SK-N-SH treated with all-trans-retinoic acid at 6 μM for 48 hours (cell line): Measurements from ENCODE around the gene OR52I1.

Experiments
- ATAC-seq: fragments of 200-7000 bp; cut with Tn5 transposase; 3 replicates; pipeline ENCODE4 v1.9.1; 2020; ENCODE audit warnings: mild to moderate bottlenecking, moderate library complexity
- ARNTL ChIP-seq: fragments of 450-650 bp; formaldehyde crosslinking; IDR thresholded peaks from 2 replicates; pipeline ENCODE4 v1.5.0; 2020; ENCODE audit warnings: low read depth, mild to moderate bottlenecking, moderate library complexity, borderline replicate concordance
- BACH2 ChIP-seq: fragments of 250-450 bp; sonication (Bioruptor Pico); IDR thresholded peaks from 2 replicates; pipeline ENCODE4 v1.9.0; 2021; ENCODE audit warnings: mild to moderate bottlenecking, borderline replicate concordance
- GLIS3 ChIP-seq: fragments of 250-450 bp; sonication (Bioruptor Pico); IDR thresholded peaks from 2 replicates; pipeline ENCODE4 v1.5.0; 2020; ENCODE audit warnings: mild to moderate bottlenecking, moderate library complexity
- ISL1 ChIP-seq: fragments of 250-450 bp; sonication (Bioruptor Pico); IDR thresholded peaks from 2 replicates; pipeline ENCODE4 v2.1.2; 2022; ENCODE audit warnings: mild to moderate bottlenecking, moderate library complexity
- OSR1 ChIP-seq: fragments of 250-450 bp; sonication (Bioruptor Pico); IDR thresholded peaks from 2 replicates; pipeline ENCODE4 v1.8.0; 2022; ENCODE audit warnings: moderate library complexity, mild to moderate bottlenecking, inconsistent platforms
- PPARA ChIP-seq: fragments of 250-450 bp; sonication (Bioruptor Pico); IDR thresholded peaks from 2 replicates; pipeline ENCODE4 v1.5.0; 2020; ENCODE audit warnings: mild to moderate bottlenecking, borderline replicate concordance
- RARB ChIP-seq: fragments of 250-450 bp; sonication (Bioruptor Pico); IDR thresholded peaks from 2 replicates; pipeline ENCODE4 v1.8.0; 2021; ENCODE audit warnings: mild to moderate bottlenecking, moderate library complexity
- SNAI2 ChIP-seq: fragments of 250-450 bp; sonication (Bioruptor Pico); IDR thresholded peaks from 2 replicates; pipeline ENCODE4 v1.5.0; 2020; ENCODE audit warnings: mild to moderate bottlenecking, moderate library complexity
- TOX ChIP-seq: fragments of 250-450 bp; sonication (Bioruptor Pico); IDR thresholded peaks from 2 replicates; pipeline ENCODE4 v1.8.0; 2021; ENCODE audit warnings: mild to moderate bottlenecking, moderate library complexity, borderline replicate concordance
- ZFP3 ChIP-seq: fragments of 250-450 bp; sonication (Bioruptor Pico); IDR thresholded peaks from 2 replicates; pipeline ENCODE4 v1.5.0; 2020; ENCODE audit warnings: mild to moderate bottlenecking, moderate library complexity
- ZFP30 ChIP-seq: fragments of 450-650 bp; formaldehyde crosslinking; IDR thresholded peaks from 2 replicates; pipeline ENCODE4 v1.5.0; 2022; ENCODE audit warnings: mild to moderate bottlenecking, moderate library complexity
- ZNF565 ChIP-seq: fragments of 450-650 bp; formaldehyde crosslinking; conservative IDR thresholded peaks from 2 replicates; pipeline ENCODE4 v1.5.0; 2020; ENCODE audit warnings: low read depth, mild to moderate bottlenecking, moderate library complexity
- ZNF70 ChIP-seq: fragments of 450-650 bp; formaldehyde crosslinking; IDR thresholded peaks from 2 replicates; pipeline ENCODE4 v1.5.0; 2020; ENCODE audit warnings: mild to moderate bottlenecking, moderate library complexity
- ZNF8 ChIP-seq: fragments of 450-650 bp; formaldehyde crosslinking; IDR thresholded peaks from 2 replicates; pipeline ENCODE4 v1.5.0; 2020; ENCODE audit warnings: mild to moderate bottlenecking, moderate library complexity
- TF ChIP-seq, protein P1 (sequence below): fragments of 250-450 bp; sonication (Bioruptor Pico); IDR thresholded peaks from 2 replicates; pipeline ENCODE4 v1.8.0; 2020; ENCODE audit warnings: mild to moderate bottlenecking, moderate library complexity, borderline replicate concordance
- TF ChIP-seq, protein P2 (sequence below): fragments of 250-450 bp; sonication (Bioruptor Pico); IDR thresholded peaks from 2 replicates; pipeline ENCODE4 v1.5.0; 2020; ENCODE audit warnings: mild to moderate bottlenecking, moderate library complexity
- TF ChIP-seq, protein P3 (sequence below): fragments of 250-450 bp; sonication (Bioruptor Pico); IDR thresholded peaks from 2 replicates; pipeline ENCODE4 v1.5.1; 2020; ENCODE audit warnings: low read depth, mild to moderate bottlenecking, moderate library complexity
- TF ChIP-seq, protein P4 (sequence below): fragments of 250-450 bp; sonication (Bioruptor Pico); IDR thresholded peaks from 2 replicates; pipeline ENCODE4 v1.8.0; 2021; ENCODE audit warnings: low read depth, mild to moderate bottlenecking, moderate library complexity, borderline replicate concordance
- TF ChIP-seq, protein P5 (sequence below): fragments of 250-450 bp; sonication (Bioruptor Pico); IDR thresholded peaks from 2 replicates; pipeline ENCODE4 v1.5.1; 2021; ENCODE audit warnings: mild to moderate bottlenecking, moderate library complexity

Gene OR52I1

DNA sequence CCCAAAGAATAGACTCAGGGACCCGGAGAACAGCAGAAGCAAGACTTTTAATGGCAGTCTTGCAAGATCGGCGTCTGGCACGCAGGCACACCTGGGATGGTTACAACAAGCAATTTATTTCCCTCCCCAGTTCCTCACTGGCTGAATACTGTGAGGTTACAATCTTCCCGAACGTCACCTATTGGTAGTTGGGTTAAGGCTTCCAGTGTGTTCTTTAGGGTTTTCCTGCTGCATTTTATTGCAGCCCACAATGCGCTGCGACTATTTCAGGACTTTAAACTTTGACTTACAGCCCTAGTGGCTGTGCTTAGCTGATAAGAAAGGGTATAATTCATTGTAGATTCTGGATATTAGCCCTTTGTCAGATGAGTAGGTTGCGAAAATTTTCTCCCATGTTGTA lies 25.7 kb downstream of the OR52I1 start:
- TF ChIP-seq, protein P1, sequence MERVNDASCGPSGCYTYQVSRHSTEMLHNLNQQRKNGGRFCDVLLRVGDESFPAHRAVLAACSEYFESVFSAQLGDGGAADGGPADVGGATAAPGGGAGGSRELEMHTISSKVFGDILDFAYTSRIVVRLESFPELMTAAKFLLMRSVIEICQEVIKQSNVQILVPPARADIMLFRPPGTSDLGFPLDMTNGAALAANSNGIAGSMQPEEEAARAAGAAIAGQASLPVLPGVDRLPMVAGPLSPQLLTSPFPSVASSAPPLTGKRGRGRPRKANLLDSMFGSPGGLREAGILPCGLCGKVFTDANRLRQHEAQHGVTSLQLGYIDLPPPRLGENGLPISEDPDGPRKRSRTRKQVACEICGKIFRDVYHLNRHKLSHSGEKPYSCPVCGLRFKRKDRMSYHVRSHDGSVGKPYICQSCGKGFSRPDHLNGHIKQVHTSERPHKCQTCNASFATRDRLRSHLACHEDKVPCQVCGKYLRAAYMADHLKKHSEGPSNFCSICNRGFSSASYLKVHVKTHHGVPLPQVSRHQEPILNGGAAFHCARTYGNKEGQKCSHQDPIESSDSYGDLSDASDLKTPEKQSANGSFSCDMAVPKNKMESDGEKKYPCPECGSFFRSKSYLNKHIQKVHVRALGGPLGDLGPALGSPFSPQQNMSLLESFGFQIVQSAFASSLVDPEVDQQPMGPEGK (CRISPR knock-in tag), result no peak
- TF ChIP-seq PPARA (CRISPR knock-in tag) (no peak), ZNF8 (no peak), ARNTL (CRISPR knock-in tag) (no peak), ZFP3 (CRISPR knock-in tag) (no peak), SNAI2 (CRISPR knock-in tag) (no peak), TOX (CRISPR knock-in tag) (no peak), ZNF70 (CRISPR knock-in tag) (no peak), GLIS3 (CRISPR knock-in tag) (no peak), OSR1 (CRISPR knock-in tag) (no peak), ISL1 (CRISPR knock-in tag) (no peak), ZFP30 (no peak), BACH2 (CRISPR knock-in tag) (no peak)
- TF ChIP-seq, protein P2, sequence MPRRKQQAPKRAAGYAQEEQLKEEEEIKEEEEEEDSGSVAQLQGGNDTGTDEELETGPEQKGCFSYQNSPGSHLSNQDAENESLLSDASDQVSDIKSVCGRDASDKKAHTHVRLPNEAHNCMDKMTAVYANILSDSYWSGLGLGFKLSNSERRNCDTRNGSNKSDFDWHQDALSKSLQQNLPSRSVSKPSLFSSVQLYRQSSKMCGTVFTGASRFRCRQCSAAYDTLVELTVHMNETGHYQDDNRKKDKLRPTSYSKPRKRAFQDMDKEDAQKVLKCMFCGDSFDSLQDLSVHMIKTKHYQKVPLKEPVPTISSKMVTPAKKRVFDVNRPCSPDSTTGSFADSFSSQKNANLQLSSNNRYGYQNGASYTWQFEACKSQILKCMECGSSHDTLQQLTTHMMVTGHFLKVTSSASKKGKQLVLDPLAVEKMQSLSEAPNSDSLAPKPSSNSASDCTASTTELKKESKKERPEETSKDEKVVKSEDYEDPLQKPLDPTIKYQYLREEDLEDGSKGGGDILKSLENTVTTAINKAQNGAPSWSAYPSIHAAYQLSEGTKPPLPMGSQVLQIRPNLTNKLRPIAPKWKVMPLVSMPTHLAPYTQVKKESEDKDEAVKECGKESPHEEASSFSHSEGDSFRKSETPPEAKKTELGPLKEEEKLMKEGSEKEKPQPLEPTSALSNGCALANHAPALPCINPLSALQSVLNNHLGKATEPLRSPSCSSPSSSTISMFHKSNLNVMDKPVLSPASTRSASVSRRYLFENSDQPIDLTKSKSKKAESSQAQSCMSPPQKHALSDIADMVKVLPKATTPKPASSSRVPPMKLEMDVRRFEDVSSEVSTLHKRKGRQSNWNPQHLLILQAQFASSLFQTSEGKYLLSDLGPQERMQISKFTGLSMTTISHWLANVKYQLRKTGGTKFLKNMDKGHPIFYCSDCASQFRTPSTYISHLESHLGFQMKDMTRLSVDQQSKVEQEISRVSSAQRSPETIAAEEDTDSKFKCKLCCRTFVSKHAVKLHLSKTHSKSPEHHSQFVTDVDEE, result no peak
- TF ChIP-seq, protein P3, sequence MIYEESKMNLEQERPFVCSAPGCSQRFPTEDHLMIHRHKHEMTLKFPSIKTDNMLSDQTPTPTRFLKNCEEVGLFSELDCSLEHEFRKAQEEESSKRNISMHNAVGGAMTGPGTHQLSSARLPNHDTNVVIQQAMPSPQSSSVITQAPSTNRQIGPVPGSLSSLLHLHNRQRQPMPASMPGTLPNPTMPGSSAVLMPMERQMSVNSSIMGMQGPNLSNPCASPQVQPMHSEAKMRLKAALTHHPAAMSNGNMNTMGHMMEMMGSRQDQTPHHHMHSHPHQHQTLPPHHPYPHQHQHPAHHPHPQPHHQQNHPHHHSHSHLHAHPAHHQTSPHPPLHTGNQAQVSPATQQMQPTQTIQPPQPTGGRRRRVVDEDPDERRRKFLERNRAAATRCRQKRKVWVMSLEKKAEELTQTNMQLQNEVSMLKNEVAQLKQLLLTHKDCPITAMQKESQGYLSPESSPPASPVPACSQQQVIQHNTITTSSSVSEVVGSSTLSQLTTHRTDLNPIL (CRISPR knock-in tag), result no peak
- TF ChIP-seq, protein P4, sequence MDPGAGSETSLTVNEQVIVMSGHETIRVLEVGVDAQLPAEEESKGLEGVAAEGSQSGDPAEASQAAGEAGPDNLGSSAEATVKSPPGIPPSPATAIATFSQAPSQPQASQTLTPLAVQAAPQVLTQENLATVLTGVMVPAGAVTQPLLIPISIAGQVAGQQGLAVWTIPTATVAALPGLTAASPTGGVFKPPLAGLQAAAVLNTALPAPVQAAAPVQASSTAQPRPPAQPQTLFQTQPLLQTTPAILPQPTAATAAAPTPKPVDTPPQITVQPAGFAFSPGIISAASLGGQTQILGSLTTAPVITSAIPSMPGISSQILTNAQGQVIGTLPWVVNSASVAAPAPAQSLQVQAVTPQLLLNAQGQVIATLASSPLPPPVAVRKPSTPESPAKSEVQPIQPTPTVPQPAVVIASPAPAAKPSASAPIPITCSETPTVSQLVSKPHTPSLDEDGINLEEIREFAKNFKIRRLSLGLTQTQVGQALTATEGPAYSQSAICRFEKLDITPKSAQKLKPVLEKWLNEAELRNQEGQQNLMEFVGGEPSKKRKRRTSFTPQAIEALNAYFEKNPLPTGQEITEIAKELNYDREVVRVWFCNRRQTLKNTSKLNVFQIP (CRISPR knock-in tag), result no peak
- TF ChIP-seq, protein P5, sequence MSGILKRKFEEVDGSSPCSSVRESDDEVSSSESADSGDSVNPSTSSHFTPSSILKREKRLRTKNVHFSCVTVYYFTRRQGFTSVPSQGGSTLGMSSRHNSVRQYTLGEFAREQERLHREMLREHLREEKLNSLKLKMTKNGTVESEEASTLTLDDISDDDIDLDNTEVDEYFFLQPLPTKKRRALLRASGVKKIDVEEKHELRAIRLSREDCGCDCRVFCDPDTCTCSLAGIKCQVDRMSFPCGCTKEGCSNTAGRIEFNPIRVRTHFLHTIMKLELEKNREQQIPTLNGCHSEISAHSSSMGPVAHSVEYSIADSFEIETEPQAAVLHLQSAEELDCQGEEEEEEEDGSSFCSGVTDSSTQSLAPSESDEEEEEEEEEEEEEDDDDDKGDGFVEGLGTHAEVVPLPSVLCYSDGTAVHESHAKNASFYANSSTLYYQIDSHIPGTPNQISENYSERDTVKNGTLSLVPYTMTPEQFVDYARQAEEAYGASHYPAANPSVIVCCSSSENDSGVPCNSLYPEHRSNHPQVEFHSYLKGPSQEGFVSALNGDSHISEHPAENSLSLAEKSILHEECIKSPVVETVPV (CRISPR knock-in tag), result no peak
- no peak for ATAC-seq

DNA sequence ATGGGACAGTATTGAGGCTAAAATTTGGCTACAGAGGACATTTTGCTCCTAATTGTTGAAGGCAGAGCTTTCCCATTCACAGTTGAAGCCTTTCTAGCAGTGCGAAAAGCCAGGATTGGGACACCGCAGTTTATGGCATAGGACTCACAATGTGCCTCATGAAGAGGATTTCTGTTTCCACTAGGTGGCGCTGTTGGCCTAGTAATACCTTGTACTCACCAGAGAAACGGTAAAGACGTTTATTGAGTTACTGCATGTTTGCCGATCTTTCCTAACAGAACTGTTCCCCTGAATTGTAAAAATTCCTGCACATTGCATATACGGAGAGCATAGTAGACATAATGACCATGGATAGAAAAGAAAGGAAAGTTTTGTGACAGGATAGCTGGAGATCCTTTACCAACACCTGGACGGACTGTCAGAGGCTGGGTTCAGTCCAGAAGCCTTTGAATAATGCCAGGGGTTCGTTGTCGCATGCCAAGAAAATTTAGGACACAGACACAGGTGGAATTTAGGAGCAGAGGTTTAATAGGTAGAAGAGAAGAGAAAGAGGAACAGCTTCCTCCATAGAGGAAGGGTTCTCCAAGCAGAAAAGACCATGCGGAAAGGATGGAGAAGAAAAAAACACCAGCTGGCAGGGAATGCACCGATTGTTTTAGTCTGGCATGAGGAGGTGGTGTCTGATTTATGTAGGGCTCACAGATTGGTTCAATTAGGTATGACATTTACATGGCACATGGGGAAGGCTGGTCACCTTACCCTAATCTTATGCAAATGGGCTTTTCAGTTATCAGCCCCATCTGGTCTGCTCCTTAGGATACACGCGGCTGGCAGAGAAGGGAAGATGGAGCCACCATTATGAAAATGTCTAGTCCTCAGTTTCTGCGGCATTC lies 32.6 kb downstream of the OR52I1 start:
- ATAC-seq, result peak; percentile 84
- TF ChIP-seq, protein P4 (CRISPR knock-in tag), result no peak
- TF ChIP-seq BACH2 (CRISPR knock-in tag), result no peak
- TF ChIP-seq GLIS3 (CRISPR knock-in tag), result no peak
- TF ChIP-seq, protein P3 (CRISPR knock-in tag), result no peak
- TF ChIP-seq RARB (CRISPR knock-in tag), result no peak
- TF ChIP-seq ZFP3 (CRISPR knock-in tag), result no peak
- TF ChIP-seq ZNF565, result no peak
